Activated T-helper 17 cell treated with anti-CD3 and anti-CD28 coated beads, Interleukin-2, amount 50 U/mL, for 72 hours (primary cell): Measurements from ENCODE around the gene CASZ1. TPM values are rescaled to one million over a fixed set of nuclear protein-coding genes. Genes with fewer than 3 reads are reported as not detected.

Experiments used
- ATAC-seq: fragments of 150-1000 bp; cut with Tn5 transposase; replicated peaks from 2 replicates; pipeline ENCODE4 v1.10.0; 2021; ENCODE audit warnings: mild to moderate bottlenecking, moderate library complexity
- H3K27ac Mint-ChIP-seq: one replicate; pipeline ENCODE4 v1.8.0; 2022; ENCODE audit warnings: mixed read lengths
- H3K27me3 Mint-ChIP-seq: one replicate; pipeline ENCODE4 v1.8.0; 2022; ENCODE audit warnings: mixed read lengths
- H3K36me3 Mint-ChIP-seq: one replicate; pipeline ENCODE4 v1.8.0; 2022; ENCODE audit warnings: low read depth, mild to moderate bottlenecking, mixed read lengths
- H3K4me1 Mint-ChIP-seq: one replicate; pipeline ENCODE4 v1.8.0; 2022; ENCODE audit warnings: mixed read lengths
- H3K4me3 Mint-ChIP-seq: one replicate; pipeline ENCODE4 v1.8.0; 2022; ENCODE audit warnings: mild to moderate bottlenecking, mixed read lengths
- H3K9me3 Mint-ChIP-seq: one replicate; pipeline ENCODE4 v1.8.0; 2022; ENCODE audit warnings: mixed read lengths
- total RNA-seq, 2 donors: library from RNA; stranded (reverse); gene quantifications; one replicate each; pipeline ENCODE4 v1.2.3, GENCODE V29; 2022

Gene CASZ1
- total RNA-seq, 2 donors from 2014 or later = 2.6 to 4.3 TPM

DNA sequence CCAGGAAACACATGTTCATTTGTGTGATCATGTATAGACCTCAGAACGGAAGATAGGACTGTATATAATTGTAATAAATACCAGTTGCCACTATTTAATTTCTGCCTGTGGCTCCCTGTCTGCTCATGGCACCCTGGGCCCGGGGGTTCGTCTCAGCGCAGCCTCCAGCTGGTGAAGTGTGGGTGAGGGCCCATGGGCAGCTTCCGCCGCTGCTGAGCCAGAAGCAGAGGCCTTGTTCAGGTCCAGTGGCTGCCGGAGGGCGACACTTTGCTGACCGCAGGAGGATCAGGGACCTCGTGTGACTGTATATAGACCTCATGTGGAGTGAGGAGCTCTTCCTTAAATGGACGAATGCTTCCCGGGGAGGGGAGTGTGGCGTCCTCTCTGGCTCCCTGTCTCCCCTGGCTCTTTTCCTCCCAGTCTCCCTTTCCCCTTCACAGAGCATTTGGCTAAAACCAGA lies 165.8 kb downstream of the CASZ1 start:
- no peaks in the 10 kb centered on the region for H3K9me3 Mint-ChIP-seq
- no peak overlapping the region for H3K4me3 Mint-ChIP-seq
- H3K4me1 Mint-ChIP-seq = no peaks in the 10 kb centered on the region
- peaks cover 5% of the 10 kb centered on the region for H3K36me3 Mint-ChIP-seq
- no peaks in the 10 kb centered on the region for H3K27me3 Mint-ChIP-seq
- H3K27ac Mint-ChIP-seq = no peak overlapping the region
- ATAC-seq = no peak

DNA sequence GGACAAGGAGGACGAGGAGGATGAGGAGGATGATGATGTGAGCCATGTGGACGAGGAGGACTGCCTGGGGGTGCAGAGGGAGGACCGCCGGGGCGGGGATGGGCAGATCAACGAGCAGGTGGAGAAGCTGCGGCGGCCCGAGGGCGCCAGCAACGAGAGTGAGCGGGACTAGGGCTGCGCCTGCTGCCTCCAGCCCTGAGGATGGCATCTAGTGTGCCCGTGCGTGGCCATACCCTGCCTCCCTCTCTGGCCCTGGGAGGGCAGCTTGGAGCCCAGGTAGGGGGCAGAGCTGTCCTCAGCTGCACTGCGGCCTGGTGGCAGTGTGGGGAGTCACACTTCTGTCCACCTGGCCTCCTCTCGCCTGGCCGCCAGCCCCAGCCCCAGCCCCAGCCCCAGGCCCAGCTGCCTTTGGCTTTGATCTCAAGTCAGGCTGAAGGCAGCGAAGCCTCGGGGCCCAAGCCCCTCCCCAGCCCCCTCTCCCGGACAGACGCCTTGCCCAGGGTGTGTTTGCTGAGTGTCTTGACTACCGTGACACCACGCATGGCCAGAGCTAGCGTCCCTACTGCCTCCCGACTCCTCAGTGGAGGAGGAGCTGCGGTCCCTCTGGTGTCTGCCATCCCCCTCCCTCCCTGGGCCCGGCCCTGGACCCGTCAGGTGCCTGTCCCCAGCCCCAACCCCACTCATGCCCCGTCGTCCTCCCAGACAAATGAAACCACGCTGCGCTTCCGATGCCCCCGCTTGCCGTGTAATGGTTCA lies 166.5 kb downstream of the CASZ1 start:
- no peaks in the 10 kb centered on the region for H3K9me3 Mint-ChIP-seq
- ATAC-seq = no peak
- no peaks in the 10 kb centered on the region for H3K4me1 Mint-ChIP-seq
- peaks cover 5% of the 10 kb centered on the region for H3K36me3 Mint-ChIP-seq
- H3K4me3 Mint-ChIP-seq = no peak overlapping the region
- no peaks in the 10 kb centered on the region for H3K27me3 Mint-ChIP-seq
- H3K27ac Mint-ChIP-seq = no peak overlapping the region

DNA sequence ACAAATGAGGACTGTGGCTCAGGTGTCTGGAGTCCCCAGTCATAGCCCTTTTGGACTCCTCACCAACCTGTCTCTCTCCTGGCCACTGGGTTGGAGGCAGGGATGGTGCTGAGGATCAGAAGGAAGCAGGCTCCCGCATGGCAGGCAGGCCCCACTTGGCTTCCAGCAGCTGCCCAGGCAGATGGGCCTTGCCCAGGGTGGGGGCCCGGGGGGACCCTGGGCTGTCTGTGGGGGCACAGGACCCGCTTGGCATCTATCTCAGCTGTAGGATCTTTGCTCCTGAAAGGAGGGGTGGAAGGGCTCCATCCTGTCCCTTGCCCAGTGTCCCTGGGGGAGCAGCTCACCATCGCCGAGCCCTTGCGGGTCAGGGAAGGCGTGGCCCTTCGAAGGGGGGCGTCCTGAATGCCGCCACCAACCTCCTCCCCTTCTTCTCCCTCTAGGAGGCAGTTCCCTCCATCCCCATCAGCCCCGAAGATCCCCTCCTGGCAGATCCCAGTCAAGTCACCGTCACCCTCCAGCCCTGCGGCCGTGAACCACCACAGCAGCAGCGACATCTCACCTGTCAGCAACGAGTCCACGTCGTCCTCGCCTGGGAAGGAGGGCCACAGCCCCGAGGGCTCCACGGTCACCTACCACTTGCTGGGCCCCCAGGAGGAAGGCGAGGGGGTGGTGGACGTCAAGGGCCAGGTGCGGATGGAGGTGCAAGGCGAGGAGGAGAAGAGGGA lies 167.2 kb downstream of the CASZ1 start:
- ATAC-seq = no peak
- Mint-ChIP-seq H3K27me3 (no peaks in the 10 kb centered on the region), H3K4me3 (no peak overlapping the region), H3K4me1 (no peaks in the 10 kb centered on the region), H3K36me3 (peaks cover 8% of the 10 kb centered on the region), H3K27ac (no peak overlapping the region), H3K9me3 (no peaks in the 10 kb centered on the region)

DNA sequence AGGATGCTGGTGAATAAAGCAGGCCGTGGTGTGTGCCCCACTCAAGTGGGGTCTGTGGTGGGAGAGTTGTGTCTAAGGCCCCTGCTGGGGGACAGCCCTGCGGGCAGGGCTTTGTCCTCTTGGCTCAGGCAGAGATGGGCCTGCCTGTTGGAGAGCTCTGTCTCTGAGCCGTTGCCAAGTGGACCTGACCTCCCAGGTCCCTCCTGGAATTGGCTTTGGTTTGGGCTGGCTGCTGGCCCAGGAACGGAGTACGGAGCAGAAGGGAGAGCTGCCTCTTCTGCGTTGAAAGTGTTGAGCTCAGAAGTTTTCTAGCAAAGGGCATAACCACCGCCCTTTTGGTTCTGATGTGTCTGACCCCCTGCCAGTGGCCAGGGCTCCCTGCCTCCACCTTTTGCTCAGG lies 167.8 kb downstream of the CASZ1 start:
- no peak overlapping the region for H3K27ac Mint-ChIP-seq
- peaks cover 10% of the 10 kb centered on the region for H3K36me3 Mint-ChIP-seq
- no peaks in the 10 kb centered on the region for H3K27me3 Mint-ChIP-seq
- H3K9me3 Mint-ChIP-seq = no peaks in the 10 kb centered on the region
- no peaks in the 10 kb centered on the region for H3K4me1 Mint-ChIP-seq
- H3K4me3 Mint-ChIP-seq = no peak overlapping the region
- no peak for ATAC-seq

DNA sequence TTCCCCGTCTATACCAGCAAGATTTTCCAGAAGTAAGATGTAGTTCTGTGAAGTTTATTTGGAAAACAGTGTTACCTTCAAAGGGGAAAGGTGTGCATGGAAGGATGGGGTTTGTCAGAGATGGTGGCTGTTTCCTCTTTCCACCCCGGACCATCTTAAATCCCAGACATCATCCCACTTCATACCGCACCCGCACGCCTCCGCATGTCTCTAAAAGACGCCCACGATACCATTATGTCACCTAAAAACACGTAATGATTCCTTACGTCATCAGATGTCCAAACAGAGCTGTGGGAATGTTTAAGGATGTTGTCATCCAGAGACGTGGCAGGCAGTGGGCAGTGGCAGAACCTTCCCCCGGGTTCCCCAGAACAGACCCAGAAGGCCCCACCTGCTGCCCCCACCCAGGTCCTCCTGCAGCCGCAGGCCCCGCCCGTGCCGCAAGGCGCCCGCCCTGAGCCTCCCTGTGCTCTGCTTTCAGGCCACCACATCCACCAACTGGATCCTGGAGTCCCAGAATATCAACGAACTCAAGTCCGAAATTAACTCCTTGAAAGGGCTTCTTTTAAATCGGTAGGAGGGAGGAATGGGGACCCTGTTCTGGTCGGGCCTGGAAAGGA lies 169.5 kb downstream of the CASZ1 start:
- no peaks in the 10 kb centered on the region for H3K9me3 Mint-ChIP-seq
- H3K4me3 Mint-ChIP-seq = no peak overlapping the region
- no peak for ATAC-seq
- no peak overlapping the region for H3K27ac Mint-ChIP-seq
- no peaks in the 10 kb centered on the region for H3K4me1 Mint-ChIP-seq
- H3K27me3 Mint-ChIP-seq = no peaks in the 10 kb centered on the region
- peaks cover 25% of the 10 kb centered on the region for H3K36me3 Mint-ChIP-seq

DNA sequence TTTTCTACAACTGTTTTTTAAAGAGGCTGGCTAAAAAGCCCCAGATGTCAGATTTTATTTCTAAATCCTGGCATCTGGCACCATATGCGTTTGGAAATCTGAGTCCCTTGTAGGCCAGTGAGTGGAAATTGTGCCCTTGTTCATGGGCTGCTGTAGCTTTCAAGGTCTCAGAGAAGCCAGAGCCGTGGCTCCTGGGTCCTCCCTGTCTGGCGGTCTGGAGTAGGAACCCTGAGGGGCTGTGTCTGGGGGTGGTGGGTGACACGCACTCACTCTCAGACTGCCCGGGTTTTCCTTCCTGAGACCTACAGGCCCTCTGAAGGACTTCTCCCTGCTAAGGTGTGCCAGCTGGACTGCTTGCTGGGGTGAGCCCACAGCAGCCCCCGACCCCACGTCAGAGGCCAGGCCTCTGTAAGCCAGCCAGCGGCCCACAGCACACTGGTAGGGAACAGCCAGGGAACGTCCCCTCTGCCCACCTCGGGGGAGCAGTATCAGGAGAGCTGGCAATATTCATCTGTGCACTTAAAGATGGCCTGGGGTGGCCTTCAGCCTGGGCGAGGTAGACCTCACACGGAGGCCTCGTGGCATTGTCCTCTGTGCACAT lies 170.2 kb downstream of the CASZ1 start:
- ATAC-seq = no peak
- no peak overlapping the region for H3K4me3 Mint-ChIP-seq
- H3K4me1 Mint-ChIP-seq = no peaks in the 10 kb centered on the region
- H3K27ac Mint-ChIP-seq = no peak overlapping the region
- H3K36me3 Mint-ChIP-seq = peaks cover 26% of the 10 kb centered on the region
- no peaks in the 10 kb centered on the region for H3K27me3 Mint-ChIP-seq
- H3K9me3 Mint-ChIP-seq = no peaks in the 10 kb centered on the region

DNA sequence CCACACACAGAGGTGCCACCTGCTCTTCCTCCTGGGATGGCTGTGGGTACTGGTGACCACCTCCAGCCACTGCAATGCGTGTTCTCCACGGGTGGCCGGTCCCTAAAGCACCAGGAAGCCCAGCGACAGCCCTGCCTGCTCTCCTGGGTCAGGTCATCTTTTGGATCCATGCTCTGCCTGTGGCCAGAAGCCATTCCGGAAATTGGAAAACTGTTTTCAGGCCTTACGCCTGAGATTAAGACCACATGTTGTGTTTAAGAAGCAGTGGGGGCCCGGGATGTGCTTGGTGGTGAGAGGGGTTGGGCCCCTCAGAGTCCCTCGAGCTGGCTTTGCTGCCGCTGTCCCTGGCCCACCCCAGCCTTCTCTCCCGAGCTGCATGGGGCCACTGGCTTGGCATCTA lies 170.9 kb downstream of the CASZ1 start:
- H3K27me3 Mint-ChIP-seq = no peaks in the 10 kb centered on the region
- no peak overlapping the region for H3K27ac Mint-ChIP-seq
- no peaks in the 10 kb centered on the region for H3K9me3 Mint-ChIP-seq
- ATAC-seq = no peak
- no peak overlapping the region for H3K4me3 Mint-ChIP-seq
- peaks cover 25% of the 10 kb centered on the region for H3K36me3 Mint-ChIP-seq
- no peaks in the 10 kb centered on the region for H3K4me1 Mint-ChIP-seq

DNA sequence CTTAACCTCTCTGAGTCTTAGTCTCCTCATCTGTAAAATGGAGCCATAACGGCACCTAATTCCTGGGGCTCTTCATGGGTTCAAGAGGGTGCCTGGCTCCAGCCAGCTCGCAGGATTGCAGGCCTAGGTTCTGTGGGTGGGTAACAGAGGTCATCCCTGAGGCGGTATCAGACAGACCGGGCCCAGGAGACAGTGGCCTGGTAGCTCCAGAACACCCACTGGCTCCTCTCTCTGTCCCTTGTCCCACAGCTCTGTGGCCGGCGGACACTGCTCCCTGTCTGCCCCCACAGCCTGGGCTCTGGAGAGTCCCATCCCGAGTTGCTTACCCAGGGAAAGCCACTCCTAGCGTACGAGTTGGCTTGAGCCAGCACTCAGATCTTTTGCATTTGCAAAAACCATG lies 171.4 kb downstream of the CASZ1 start:
- Mint-ChIP-seq H3K27ac (no peak overlapping the region), H3K4me1 (no peaks in the 10 kb centered on the region), H3K36me3 (peaks cover 21% of the 10 kb centered on the region), H3K9me3 (no peaks in the 10 kb centered on the region), H3K27me3 (no peaks in the 10 kb centered on the region), H3K4me3 (no peak overlapping the region)
- no peak for ATAC-seq

DNA sequence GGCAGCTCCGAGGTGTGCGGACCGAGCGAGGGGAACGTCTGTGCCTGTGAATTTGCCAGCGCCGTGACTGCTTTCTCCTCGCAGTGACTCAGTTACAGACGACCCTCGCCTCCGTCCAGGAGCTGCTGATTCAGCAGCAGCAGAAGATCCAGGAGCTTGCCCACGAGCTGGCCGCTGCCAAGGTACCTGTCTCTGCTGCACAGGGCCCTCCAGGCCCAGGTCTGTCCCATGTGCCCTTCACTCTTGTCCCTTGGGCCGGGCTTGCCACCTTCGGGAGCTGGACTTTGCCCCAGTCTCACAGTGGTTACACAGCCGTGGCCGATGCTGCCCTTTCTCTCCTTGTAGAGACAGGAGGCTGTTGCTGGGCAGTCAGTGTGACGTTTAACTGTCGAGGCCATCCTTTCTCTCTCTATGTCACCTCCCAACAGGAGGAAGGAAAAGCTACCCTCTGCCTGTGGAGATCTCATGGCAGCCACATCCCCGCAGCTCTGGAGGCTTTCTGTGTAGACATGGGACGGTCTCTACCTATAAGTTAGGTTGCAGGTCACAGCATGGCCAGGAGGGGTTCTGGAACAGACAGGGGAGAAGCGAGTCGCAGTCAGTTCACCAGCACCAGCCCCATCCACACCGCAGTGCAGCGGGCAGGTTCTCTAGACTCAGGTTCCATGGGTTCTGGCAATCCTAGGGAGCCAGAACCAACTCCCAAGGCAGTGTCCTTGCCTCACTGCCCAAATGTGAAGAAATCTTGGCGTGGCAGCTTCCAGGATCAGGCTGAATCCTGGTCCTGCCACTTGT lies 172.0 kb downstream of the CASZ1 start:
- Mint-ChIP-seq H3K9me3 (no peaks in the 10 kb centered on the region), H3K27me3 (no peaks in the 10 kb centered on the region), H3K4me1 (no peaks in the 10 kb centered on the region), H3K36me3 (peaks cover 21% of the 10 kb centered on the region), H3K27ac (no peak overlapping the region), H3K4me3 (no peak overlapping the region)
- ATAC-seq = no peak

DNA sequence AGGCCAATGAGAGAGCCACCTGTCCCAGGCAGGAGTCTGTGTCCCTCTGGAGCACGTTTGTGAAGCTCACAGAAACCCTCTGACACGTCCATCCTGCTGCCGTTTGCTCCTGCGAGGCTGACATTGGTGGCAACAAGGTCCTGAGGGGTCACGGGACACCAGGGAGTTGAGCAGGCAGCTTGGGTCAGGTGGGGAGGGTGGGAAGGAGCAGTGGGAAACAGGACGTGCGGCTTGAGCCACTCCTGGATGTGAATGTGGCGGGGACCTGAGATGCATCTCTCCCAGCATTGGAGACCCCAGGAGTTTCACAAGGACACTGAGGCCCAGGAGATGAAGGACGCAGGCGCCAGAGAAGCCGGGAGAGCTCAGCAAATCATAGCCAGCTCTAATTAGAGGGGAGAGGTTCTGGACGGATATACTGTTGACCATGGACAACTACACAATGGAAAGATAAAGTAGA lies 172.7 kb downstream of the CASZ1 start:
- Mint-ChIP-seq H3K27me3 (no peaks in the 10 kb centered on the region), H3K36me3 (peaks cover 21% of the 10 kb centered on the region), H3K4me3 (no peak overlapping the region), H3K4me1 (no peaks in the 10 kb centered on the region), H3K9me3 (no peaks in the 10 kb centered on the region), H3K27ac (no peak overlapping the region)
- no peak for ATAC-seq

DNA sequence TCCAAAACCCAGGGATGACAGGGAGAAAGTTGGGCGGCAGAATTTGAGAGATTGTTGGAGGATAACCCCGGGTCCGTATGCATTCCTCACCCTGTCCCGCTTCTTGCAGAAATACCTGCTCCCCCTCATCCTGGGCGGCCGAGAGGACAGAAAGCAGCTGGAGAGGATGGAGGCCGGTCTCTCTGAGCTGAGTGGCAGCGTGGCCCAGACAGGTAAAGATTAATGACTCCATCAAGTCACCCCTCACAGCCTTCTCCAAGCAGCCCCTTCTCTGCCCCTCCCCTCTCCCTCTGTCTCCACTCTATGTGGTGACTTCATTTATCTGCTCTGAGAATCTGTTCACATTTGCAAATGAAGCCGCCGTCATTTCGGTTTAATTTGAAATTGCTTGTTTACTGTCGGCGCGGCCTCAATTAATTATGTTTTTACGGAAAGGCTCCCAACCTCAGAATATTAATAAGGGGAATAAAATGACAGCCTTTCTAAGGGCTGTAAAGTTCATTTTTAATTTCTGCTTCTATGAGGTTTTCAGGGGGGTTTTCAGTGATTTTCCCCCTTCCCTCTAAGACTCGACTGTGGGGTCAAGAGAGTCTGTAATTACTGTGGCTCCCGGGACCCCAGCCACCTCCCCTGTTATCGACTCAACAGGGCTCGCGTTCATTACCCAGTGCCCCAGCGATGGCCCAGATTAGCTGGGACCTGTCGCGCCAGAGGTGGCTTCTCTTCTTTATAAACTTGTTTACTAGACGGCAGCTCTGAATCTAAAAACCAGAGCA lies 173.3 kb downstream of the CASZ1 start:
- no peaks in the 10 kb centered on the region for H3K4me1 Mint-ChIP-seq
- H3K27ac Mint-ChIP-seq = no peak overlapping the region
- H3K36me3 Mint-ChIP-seq = peaks cover 21% of the 10 kb centered on the region
- no peak for ATAC-seq
- no peak overlapping the region for H3K4me3 Mint-ChIP-seq
- no peaks in the 10 kb centered on the region for H3K27me3 Mint-ChIP-seq
- no peaks in the 10 kb centered on the region for H3K9me3 Mint-ChIP-seq

DNA sequence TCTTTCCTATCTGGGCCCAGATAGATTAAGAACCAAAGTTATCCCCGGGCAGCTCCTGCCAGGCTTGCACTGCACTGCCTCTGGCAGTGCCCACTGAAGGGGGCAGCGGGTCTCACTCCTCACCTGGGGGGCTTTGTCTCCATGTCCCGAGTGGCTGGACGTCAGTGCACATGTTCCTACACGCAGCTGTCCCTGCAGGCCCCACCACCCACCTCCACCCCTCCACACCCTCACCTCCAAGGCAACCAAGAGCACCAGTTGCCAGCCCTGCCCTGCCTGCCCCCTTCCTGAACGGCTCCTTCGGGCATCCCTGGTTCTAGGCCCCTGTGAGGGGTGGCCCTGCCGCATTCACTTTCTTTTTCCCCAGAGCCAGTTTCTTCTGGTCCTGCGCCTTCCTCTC lies 174.5 kb downstream of the CASZ1 start:
- H3K36me3 Mint-ChIP-seq = peaks cover 21% of the 10 kb centered on the region
- no peak for ATAC-seq
- no peaks in the 10 kb centered on the region for H3K4me1 Mint-ChIP-seq
- no peaks in the 10 kb centered on the region for H3K27me3 Mint-ChIP-seq
- no peak overlapping the region for H3K27ac Mint-ChIP-seq
- no peaks in the 10 kb centered on the region for H3K9me3 Mint-ChIP-seq
- no peak overlapping the region for H3K4me3 Mint-ChIP-seq

DNA sequence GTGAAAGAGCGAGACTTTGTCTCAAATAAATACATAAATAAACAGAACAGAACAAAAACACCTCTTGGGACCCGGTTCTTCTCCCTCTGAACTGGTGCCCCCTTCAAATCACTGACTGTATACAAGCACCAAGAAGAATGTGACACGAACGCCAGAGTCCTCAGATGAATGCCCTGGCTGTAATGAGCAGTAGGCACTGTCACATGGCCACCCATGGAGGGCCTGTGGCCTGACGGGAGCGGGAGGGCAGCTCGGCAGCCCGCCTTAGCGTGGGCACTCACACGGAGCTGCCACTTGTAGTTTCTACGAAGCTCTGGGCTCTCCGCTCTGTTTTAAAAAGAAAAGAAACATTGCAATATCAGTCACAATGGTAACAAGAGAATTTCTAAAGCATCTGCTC lies 175.7 kb downstream of the CASZ1 start:
- Mint-ChIP-seq H3K27me3 (no peaks in the 10 kb centered on the region), H3K4me1 (no peaks in the 10 kb centered on the region), H3K27ac (no peak overlapping the region), H3K4me3 (no peak overlapping the region), H3K9me3 (no peaks in the 10 kb centered on the region), H3K36me3 (peaks cover 21% of the 10 kb centered on the region)
- no peak for ATAC-seq
